Endothelial cell of umbilical vein (primary cell): Measurements from ENCODE around the gene BTN3A1. TPM values are rescaled to one million over a fixed set of nuclear protein-coding genes. Genes with fewer than 3 reads are reported as not detected.

ENCODE experiments used
- BruUV-seq: library from RNA; stranded (reverse); fragments of 400-500 nt; replicated peaks from 2 replicates; lab custom pipeline; 2021; lab: Mats Ljungman, UMichigan
- CTCF ChIA-PET: fragments of 300-600, 350-600 bp; sonication (Branson Sonifier 250); formaldehyde crosslinking; loops from one replicate; lab custom pipeline; 2021; ENCODE audit warnings: antibody characterized with exemption, inconsistent platforms; lab: Charles Lee
- POLR2A ChIA-PET: fragments of 300-600, 350-600 bp; sonication (Branson Sonifier 250); formaldehyde crosslinking; loops from one replicate; lab custom pipeline; 2021; ENCODE audit warnings: antibody characterized with exemption, inconsistent platforms; lab: Charles Lee
- DNase-seq: peaks from one replicate; pipeline ENCODE4 v3.0.0-alpha.2; 2011; ENCODE audit warnings: low read depth, low spot score
- FAIRE-seq: peaks from 2 replicates; lab custom pipeline; 2011; peaks lifted over from hg19 to GRCh38; lab: Jason Lieb, UNC
- H2AFZ ChIP-seq: 2 replicates; pipeline ENCODE4 v1.6.0; 2012; ENCODE audit warnings: low read depth, low read length, control low read depth, inconsistent platforms
- H3K27ac ChIP-seq: 2 replicates; pipeline ENCODE4 v1.5.1; 2011; ENCODE audit warnings: low read depth, mild to moderate bottlenecking, control low read depth, low read length, moderate library complexity; ENCODE audit not compliant: insufficient read depth
- H3K27me3 ChIP-seq, 2 experiments: 2 replicates each; pipeline versions ENCODE4 v1.6.0 to v1.6.1; 2011; ENCODE audit warnings: low read length in 2 of 2, mixed read lengths in 1 of 2; ENCODE audit not compliant: control insufficient read depth in 2 of 2, insufficient read depth in 2 of 2
- H3K36me3 ChIP-seq, 2 experiments: 2 replicates in 1 of 2; 3 replicates in 1 of 2; pipeline ENCODE4 v1.5.1; 2011; ENCODE audit warnings: low read length in 2 of 2, mild to moderate bottlenecking in 1 of 2, moderate library complexity in 1 of 2; ENCODE audit not compliant: control insufficient read depth in 2 of 2, insufficient read depth in 2 of 2; ENCODE audit errors: extremely low read depth in 1 of 2
- H3K4me1 ChIP-seq: 3 replicates; pipeline ENCODE4 v1.5.1; 2011; ENCODE audit warnings: mild to moderate bottlenecking, low read length; ENCODE audit not compliant: control insufficient read depth, insufficient read depth; ENCODE audit errors: extremely low read depth
- H3K4me2 ChIP-seq: 2 replicates; pipeline ENCODE4 v1.6.1; 2011; ENCODE audit warnings: low read length, control low read depth, mixed read lengths; ENCODE audit not compliant: insufficient read depth
- H3K4me3 ChIP-seq, 3 experiments: fragments of 200-600 bp in 1 of 3; sonication (generic), shearing (Covaris generic) in 1 of 3; replicated peaks in 1 of 3; 2 replicates each; pipeline ENCODE4 v1.5.1; 2011 to 2016; ENCODE audit warnings: control low read depth in 3 of 3, low read length in 3 of 3, mild to moderate bottlenecking in 2 of 3, inconsistent platforms in 1 of 3, low read depth in 1 of 3, moderate library complexity in 1 of 3; ENCODE audit not compliant: insufficient read depth in 1 of 3
- H3K79me2 ChIP-seq: 2 replicates; pipeline ENCODE4 v1.6.0; 2012; ENCODE audit warnings: low read length, inconsistent platforms; ENCODE audit not compliant: control insufficient read depth, insufficient read depth
- H3K9ac ChIP-seq: replicated peaks from 2 replicates; pipeline ENCODE3; 2011; ENCODE audit warnings: low read length, control low read depth; ENCODE audit not compliant: insufficient read depth; ENCODE audit errors: extremely low read depth
- H3K9me1 ChIP-seq: replicated peaks from 3 replicates; pipeline ENCODE4 v1.6.0; 2011; ENCODE audit warnings: mild to moderate bottlenecking, low read length; ENCODE audit not compliant: control insufficient read depth, insufficient read depth; ENCODE audit errors: extremely low read depth
- H3K9me3 ChIP-seq: replicated peaks from 2 replicates; pipeline ENCODE4 v1.5.1; 2012; ENCODE audit warnings: low read length, inconsistent platforms; ENCODE audit not compliant: control insufficient read depth, insufficient read depth
- H4K20me1 ChIP-seq: replicated peaks from 2 replicates; pipeline ENCODE3; 2011; ENCODE audit warnings: mild to moderate bottlenecking, low read length; ENCODE audit not compliant: control insufficient read depth, insufficient read depth; ENCODE audit errors: extremely low read depth
- EZH2 ChIP-seq: IDR thresholded peaks from 2 replicates; pipeline ENCODE4 v1.6.1; 2012; ENCODE audit warnings: borderline replicate concordance, low read depth, mild to moderate bottlenecking, moderate library complexity, low read length, inconsistent platforms; ENCODE audit not compliant: severe bottlenecking
- FOS ChIP-seq: IDR thresholded peaks from 2 replicates; pipeline ENCODE4 v1.6.1; 2011; ENCODE audit warnings: mild to moderate bottlenecking, low read length, moderate library complexity, borderline replicate concordance; ENCODE audit not compliant: insufficient read depth
- GATA2 ChIP-seq: IDR thresholded peaks from 2 replicates; pipeline ENCODE4 v1.7.0; 2011; ENCODE audit warnings: low read depth, mild to moderate bottlenecking, moderate library complexity, mixed read lengths, low read length; ENCODE audit not compliant: insufficient read length, insufficient read depth
- MYC ChIP-seq: IDR thresholded peaks from one replicate; pipeline ENCODE4 v1.6.1; 2011; ENCODE audit warnings: mild to moderate bottlenecking, low read depth, low read length
- POLR2A ChIP-seq: IDR thresholded peaks from 2 replicates; pipeline ENCODE4 v1.6.1; 2012; ENCODE audit warnings: low read depth, mild to moderate bottlenecking, control low read depth, low read length
- POLR2AphosphoS5 ChIP-seq: IDR thresholded peaks from 2 replicates; pipeline ENCODE4 v1.6.1; 2012; ENCODE audit warnings: low read depth, mild to moderate bottlenecking, control low read depth, low read length, moderate library complexity; ENCODE audit not compliant: insufficient read depth
- dilution Hi-C: fragments of 300-500 bp; cut with MboI; formaldehyde crosslinking; loops from one replicate; pipeline ENCODE4 v1.15.0; 2019; ENCODE audit warnings: low sequenced_read_pairs; ENCODE audit not compliant: extremely low pct_ligation_motif_present
- intact Hi-C: fragments of 100-400 bp; cut with micrococcal nuclease; formaldehyde crosslinking; loops from one replicate; pipeline ENCODE4 v1.10.0; 2022
- polyA plus RNA-seq, 4 experiments: library from polyadenylated mRNA; depleted of rRNA in 3 of 4; stranded (reverse) in 3 of 4; unstranded in 1 of 4; fragments of >200 nt; gene quantifications; 2 replicates each; pipeline versions ENCODE4 v1.2.1 to v1.2.3, GENCODE V29; 2011 to 2012; ENCODE audit warnings: missing spikeins in 1 of 4
- total RNA-seq: library from RNA; stranded (reverse); gene quantifications from 2 replicates; pipeline ENCODE4 v1.2.3, GENCODE V29; 2021
- TF ChIP-seq, protein P1 (sequence below), 2 donors: IDR thresholded peaks; 1 replicate in 1 of 2; 2 replicates in 1 of 2; pipeline ENCODE4 v1.5.1; 2011; ENCODE audit warnings: low read length in 2 of 2, mild to moderate bottlenecking in 2 of 2, moderate library complexity in 2 of 2, control low read depth in 1 of 2, inconsistent platforms in 1 of 2, low read depth in 1 of 2; ENCODE audit not compliant: insufficient read depth in 1 of 2; ENCODE audit errors: extremely low read depth in 1 of 2
- TF ChIP-seq, protein P2 (sequence below): IDR thresholded peaks from 2 replicates; pipeline ENCODE4 v1.6.1; 2011; ENCODE audit not compliant: insufficient read depth, insufficient read length

BTN3A1 gene
- total and polyA plus RNA-seq, 2 donors (not counting 3 experiments of a cell fraction or from before 2014, with no cell fraction given) = 7.6 to 12.1 TPM

DNA sequence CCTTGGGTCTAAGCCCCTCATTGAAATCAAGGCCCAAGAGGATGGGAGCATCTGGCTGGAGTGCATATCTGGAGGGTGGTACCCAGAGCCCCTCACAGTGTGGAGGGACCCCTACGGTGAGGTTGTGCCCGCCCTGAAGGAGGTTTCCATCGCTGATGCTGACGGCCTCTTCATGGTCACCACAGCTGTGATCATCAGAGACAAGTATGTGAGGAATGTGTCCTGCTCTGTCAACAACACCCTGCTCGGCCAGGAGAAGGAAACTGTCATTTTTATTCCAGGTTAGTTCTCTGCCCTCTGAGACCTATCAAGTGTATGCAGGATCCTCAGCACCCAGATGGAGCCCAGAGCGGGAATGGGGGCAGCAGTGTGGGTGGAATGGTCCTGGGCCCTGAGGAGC is 14.1 kb upstream of the BTN3A1 start:
- dilution Hi-C loops = no loop called here
- peaks cover 0 to 5% of the 10 kb centered on the region in 2 experiments for H3K36me3 ChIP-seq
- no peak for DNase-seq

More for the DNA sequence above, 14.1 kb upstream of the BTN3A1 start:
- CTCF ChIA-PET = no interaction called here
- H3K9ac ChIP-seq = no peak overlapping the region
- no TSS peak for BruUV-seq
- H3K4me3 ChIP-seq = no peak overlapping the region
- TF ChIP-seq POLR2AphosphoS5 (no peak), MYC (no peak), EZH2 (no peak), POLR2A (no peak), FOS (no peak), GATA2 (no peak)
- TF ChIP-seq, protein P1, sequence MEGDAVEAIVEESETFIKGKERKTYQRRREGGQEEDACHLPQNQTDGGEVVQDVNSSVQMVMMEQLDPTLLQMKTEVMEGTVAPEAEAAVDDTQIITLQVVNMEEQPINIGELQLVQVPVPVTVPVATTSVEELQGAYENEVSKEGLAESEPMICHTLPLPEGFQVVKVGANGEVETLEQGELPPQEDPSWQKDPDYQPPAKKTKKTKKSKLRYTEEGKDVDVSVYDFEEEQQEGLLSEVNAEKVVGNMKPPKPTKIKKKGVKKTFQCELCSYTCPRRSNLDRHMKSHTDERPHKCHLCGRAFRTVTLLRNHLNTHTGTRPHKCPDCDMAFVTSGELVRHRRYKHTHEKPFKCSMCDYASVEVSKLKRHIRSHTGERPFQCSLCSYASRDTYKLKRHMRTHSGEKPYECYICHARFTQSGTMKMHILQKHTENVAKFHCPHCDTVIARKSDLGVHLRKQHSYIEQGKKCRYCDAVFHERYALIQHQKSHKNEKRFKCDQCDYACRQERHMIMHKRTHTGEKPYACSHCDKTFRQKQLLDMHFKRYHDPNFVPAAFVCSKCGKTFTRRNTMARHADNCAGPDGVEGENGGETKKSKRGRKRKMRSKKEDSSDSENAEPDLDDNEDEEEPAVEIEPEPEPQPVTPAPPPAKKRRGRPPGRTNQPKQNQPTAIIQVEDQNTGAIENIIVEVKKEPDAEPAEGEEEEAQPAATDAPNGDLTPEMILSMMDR (IDR thresholded peaks at IDR 0.05; ENCODE audit: extremely low read depth in 1 of 2, insufficient read depth in 1 of 2, low read depth in 1 of 2, low read length in 2 of 2) = no peak
- TF ChIP-seq, protein P2, sequence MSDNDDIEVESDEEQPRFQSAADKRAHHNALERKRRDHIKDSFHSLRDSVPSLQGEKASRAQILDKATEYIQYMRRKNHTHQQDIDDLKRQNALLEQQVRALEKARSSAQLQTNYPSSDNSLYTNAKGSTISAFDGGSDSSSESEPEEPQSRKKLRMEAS = no peak
- H2AFZ ChIP-seq = no peak overlapping the region
- H3K9me3 ChIP-seq = no peaks in the 10 kb centered on the region
- FAIRE-seq = peak; percentile 42
- no peaks in the 10 kb centered on the region for H3K9me1 ChIP-seq
- H3K79me2 ChIP-seq = no peaks in the 10 kb centered on the region
- H3K4me2 ChIP-seq = no peak overlapping the region
- H4K20me1 ChIP-seq = no peaks in the 10 kb centered on the region
- no peaks in the 10 kb centered on the region for H3K27me3 ChIP-seq
- intact Hi-C loops = no loop called here
- peaks cover 7% of the 10 kb centered on the region for H3K4me1 ChIP-seq
- POLR2A ChIA-PET = no interaction called here
- H3K27ac ChIP-seq = no peak overlapping the region
